ENCODE data around the gene INO80.

The INO80 gene

DNA sequence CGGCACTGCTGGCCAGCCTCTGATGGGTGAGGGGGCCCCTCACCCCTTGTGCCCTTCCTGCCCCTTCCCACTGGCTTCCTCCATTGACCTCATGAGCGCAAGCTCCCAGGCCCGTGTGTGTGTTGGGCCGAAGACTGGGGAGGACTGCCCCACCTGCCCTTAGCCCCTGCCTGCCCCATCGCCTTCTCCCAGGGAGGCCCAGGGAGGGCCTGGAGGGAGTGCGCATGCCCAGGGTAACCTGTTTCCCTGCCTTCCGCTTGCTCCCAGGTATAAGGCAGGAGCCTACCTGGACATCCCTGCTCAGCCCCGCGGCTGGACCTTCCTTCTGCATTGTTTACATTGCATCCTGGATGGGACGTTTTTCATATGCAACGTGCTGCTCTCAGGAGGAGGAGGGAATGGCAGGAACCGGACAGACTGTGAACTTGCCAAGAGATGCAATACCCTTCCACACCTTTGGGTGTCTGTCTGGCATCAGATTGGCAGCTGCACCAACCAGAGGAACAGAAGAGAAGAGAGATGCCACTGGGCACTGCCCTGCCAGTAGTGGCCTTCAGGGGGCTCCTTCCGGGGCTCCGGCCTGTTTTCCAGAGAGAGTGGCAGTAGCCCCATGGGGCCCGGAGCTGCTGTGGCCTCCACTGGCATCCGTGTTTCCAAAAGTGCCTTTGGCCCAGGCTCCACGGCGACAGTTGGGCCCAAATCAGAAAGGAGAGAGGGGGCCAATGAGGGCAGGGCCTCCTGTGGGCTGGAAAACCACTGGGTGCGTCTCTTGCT, 178.1 kb downstream of the INO80 start:
- ChIA-PET POLR2A (no interaction called here), CTCF (interaction anchor here (1.4 to 10.9 kb wide), 3 partner anchors 11 to 248 kb away, joined by 3 to 167 read pairs (median 131); partner anchors contain the start of gene DLL4)
- no peak for DNase-seq (ENCODE audit: extremely low spot score)
- TF ChIP-seq, protein P1, sequence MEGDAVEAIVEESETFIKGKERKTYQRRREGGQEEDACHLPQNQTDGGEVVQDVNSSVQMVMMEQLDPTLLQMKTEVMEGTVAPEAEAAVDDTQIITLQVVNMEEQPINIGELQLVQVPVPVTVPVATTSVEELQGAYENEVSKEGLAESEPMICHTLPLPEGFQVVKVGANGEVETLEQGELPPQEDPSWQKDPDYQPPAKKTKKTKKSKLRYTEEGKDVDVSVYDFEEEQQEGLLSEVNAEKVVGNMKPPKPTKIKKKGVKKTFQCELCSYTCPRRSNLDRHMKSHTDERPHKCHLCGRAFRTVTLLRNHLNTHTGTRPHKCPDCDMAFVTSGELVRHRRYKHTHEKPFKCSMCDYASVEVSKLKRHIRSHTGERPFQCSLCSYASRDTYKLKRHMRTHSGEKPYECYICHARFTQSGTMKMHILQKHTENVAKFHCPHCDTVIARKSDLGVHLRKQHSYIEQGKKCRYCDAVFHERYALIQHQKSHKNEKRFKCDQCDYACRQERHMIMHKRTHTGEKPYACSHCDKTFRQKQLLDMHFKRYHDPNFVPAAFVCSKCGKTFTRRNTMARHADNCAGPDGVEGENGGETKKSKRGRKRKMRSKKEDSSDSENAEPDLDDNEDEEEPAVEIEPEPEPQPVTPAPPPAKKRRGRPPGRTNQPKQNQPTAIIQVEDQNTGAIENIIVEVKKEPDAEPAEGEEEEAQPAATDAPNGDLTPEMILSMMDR (IDR thresholded peaks at IDR 0.05; ENCODE audit: control extremely low read depth, extremely low read depth, low read depth, missing control alignments) = no peak

DNA sequence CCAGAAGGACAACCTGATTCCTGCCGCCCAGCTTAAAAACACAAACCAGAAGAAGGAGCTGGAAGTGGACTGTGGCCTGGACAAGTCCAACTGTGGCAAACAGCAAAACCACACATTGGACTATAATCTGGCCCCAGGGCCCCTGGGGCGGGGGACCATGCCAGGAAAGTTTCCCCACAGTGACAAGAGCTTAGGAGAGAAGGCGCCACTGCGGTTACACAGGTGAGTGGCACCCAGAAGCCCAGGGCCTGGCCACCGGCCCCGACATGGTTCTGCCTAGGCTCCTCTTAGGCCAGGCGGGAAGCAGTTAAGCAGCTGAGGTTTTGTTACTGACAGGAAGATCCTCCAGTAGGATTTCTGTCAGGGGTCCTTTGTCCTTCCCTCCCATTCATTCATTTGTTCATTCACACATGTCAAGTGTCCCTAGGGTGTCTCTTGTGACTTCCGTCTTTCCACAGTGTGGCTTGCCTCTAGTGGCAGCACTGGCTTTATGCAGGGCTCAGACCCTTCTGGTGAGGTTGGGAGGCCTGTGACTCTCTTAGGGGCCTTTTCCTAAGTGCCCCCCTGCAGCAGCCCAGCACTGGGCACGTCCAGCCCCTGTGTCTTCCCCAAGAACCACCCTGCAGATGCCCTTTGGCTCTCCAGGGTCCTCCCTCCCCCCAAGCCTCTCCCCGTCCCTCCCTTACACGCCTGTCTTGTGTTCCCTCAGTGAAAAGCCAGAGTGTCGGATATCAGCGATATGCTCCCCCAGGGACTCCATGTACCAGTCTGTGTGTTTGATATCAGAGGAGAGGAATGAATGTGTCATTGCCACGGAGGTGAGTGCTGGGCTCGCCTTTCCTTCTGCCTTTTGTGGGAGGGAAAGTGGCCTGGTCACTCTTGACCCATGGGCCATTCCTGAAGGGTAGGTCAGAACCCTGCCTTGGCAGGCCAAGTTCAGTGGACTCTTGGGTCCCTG, 179.1 kb downstream of the INO80 start:
- CTCF ChIA-PET = interaction anchor here (0.7 to 10.9 kb wide), 4 partner anchors 14 to 249 kb away, joined by 3 to 131 read pairs (median 3); no protein-coding TSS in a partner anchor
- TF ChIP-seq, protein P1 (IDR thresholded peaks at IDR 0.05; ENCODE audit: control extremely low read depth, extremely low read depth, low read depth, missing control alignments) = no peak
- POLR2A ChIA-PET = no interaction called here
- no peak for DNase-seq (ENCODE audit: extremely low spot score)

- TF ChIP-seq, protein P1 (IDR thresholded peaks at IDR 0.05; ENCODE audit: control extremely low read depth, extremely low read depth, low read depth, missing control alignments) = no peak
- POLR2A ChIA-PET = no interaction called here
- DNase-seq (ENCODE audit: extremely low spot score) = no peak
- CTCF ChIA-PET = interaction anchor here (0.7 to 10.9 kb wide), 3 partner anchors 13 to 30 kb away, joined by 3 to 131 read pairs (median 3); no protein-coding TSS in a partner anchor
Measured at GRCh38 chr15:40936234-40936708, 179.8 kb downstream of the INO80 start.

DNA sequence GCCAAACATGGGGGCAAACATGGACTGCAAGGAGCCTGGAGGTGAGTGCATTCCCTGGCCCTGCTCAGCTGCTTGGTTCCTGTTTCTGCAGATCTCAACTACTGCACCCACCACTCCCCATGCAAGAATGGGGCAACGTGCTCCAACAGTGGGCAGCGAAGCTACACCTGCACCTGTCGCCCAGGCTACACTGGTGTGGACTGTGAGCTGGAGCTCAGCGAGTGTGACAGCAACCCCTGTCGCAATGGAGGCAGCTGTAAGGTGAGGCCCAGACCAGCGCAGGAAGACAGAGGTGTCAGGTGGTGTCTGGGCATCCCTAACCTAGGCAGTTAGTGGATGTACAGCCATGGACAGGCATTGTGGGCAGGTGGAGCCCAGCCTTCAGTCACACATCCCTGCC, 181.6 kb downstream of the INO80 start:
- TF ChIP-seq, protein P1 (IDR thresholded peaks at IDR 0.05; ENCODE audit: control extremely low read depth, extremely low read depth, low read depth, missing control alignments) = no peak
- POLR2A ChIA-PET = no interaction called here
- DNase-seq (ENCODE audit: extremely low spot score) = no peak
- CTCF ChIA-PET = interaction anchor here (10.9 kb wide), 1 partner anchor 28 kb away, joined by 131 read pairs; no protein-coding TSS in a partner anchor

DNA sequence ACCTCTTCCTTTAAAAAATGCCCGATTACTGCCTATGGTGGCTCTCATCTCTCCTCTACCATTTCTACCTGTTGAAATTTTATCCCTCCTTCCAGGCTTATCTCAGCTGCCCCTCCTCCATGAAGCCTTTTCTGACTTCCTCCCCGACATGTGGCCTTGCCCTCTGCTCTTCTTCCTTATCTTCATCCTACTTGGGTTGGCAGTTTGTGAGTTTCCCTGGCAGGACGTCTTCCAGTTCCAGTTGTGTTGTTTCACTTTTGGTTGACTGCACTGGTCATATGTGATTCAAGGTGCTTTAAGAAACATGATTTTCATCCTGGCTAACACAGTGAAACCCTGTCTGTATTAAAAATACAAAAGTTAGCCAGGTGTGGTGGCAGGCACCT, 182.6 kb downstream of the INO80 start:
- DNase-seq (ENCODE audit: extremely low spot score) = no peak
- POLR2A ChIA-PET = no interaction called here
- TF ChIP-seq, protein P1 (IDR thresholded peaks at IDR 0.05; ENCODE audit: control extremely low read depth, extremely low read depth, low read depth, missing control alignments) = no peak
- CTCF ChIA-PET = interaction anchor here (10.9 to 13.4 kb wide), 2 partner anchors 7 to 27 kb away, joined by 131 to 167 read pairs; no protein-coding TSS in a partner anchor

Measured in GM10248 (cell line).